Measurements from ENCODE around the gene YPEL1.

DNA sequence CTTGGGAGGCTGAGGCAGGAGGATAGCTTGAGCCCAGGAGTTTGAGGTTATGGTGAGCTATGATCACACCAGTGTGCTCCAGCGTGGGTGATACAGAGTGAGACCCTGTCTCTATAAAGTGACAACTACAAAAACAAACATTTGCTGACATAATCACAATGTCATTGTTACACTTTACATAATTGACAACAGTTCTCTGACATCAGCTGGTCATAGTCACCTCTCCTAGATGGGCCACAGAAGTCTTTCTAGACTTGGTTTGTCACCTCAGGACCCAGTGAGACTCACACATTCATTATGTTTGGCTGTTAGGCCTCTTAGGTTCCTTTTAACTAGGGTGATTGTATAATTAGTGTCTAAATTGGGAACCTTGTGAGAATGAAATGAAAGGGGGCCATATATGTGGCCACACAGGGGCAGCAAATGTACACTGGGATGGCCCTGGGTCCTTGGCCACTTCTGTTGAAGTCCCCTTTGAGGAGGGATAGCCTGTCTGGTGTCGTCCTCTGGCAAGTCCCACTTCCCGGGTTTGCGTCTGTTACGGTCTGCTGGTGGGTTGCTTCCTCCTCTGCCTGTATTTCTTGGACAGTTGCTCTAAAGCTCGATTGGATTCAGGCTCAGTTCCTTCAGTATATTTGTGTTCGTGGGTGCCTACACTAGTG lies 75.6 kb downstream of the YPEL1 start:
- TF ChIP-seq RAD21 (IDR thresholded peaks at IDR 0.05): no peak
- TF ChIP-seq, protein P1, sequence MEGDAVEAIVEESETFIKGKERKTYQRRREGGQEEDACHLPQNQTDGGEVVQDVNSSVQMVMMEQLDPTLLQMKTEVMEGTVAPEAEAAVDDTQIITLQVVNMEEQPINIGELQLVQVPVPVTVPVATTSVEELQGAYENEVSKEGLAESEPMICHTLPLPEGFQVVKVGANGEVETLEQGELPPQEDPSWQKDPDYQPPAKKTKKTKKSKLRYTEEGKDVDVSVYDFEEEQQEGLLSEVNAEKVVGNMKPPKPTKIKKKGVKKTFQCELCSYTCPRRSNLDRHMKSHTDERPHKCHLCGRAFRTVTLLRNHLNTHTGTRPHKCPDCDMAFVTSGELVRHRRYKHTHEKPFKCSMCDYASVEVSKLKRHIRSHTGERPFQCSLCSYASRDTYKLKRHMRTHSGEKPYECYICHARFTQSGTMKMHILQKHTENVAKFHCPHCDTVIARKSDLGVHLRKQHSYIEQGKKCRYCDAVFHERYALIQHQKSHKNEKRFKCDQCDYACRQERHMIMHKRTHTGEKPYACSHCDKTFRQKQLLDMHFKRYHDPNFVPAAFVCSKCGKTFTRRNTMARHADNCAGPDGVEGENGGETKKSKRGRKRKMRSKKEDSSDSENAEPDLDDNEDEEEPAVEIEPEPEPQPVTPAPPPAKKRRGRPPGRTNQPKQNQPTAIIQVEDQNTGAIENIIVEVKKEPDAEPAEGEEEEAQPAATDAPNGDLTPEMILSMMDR (IDR thresholded peaks at IDR 0.05; ENCODE audit: low read depth, low read length, missing input control): no peak
- TF ChIP-seq TAF1 (conservative IDR thresholded peaks at IDR 0.05): no peak
- TF ChIP-seq, protein P2, sequence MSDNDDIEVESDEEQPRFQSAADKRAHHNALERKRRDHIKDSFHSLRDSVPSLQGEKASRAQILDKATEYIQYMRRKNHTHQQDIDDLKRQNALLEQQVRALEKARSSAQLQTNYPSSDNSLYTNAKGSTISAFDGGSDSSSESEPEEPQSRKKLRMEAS (IDR thresholded peaks at IDR 0.05): no peak

Data from liver (tissue), 3 donors.